PC-3 (cell line): ENCODE measurements around the gene PSMB5. TPM values are rescaled to one million over a fixed set of nuclear protein-coding genes. Genes with fewer than 3 reads are reported as not detected.

Source experiments
- ATAC-seq: fragments of 200-7000 bp; cut with Tn5 transposase; 2 replicates; pipeline ENCODE4 v1.9.1; 2020; ENCODE audit warnings: mild to moderate bottlenecking, moderate library complexity
- BruUV-seq: library from RNA; stranded (reverse); fragments of 400-500 nt; replicated peaks from 2 replicates; lab custom pipeline; 2021; lab: Mats Ljungman, UMichigan
- CTCF ChIA-PET: fragments of 300-600 bp; sonication (Branson Sonifier 250); formaldehyde crosslinking; loops from one replicate; lab custom pipeline; 2022; ENCODE audit warnings: antibody characterized with exemption; lab: Charles Lee
- POLR2A ChIA-PET: fragments of 300-600 bp; sonication (Branson Sonifier 250); formaldehyde crosslinking; loops from one replicate; lab custom pipeline; 2022; ENCODE audit warnings: antibody characterized with exemption; ENCODE audit not compliant: unreplicated experiment; lab: Charles Lee
- DNase-seq: peaks from one replicate; pipeline ENCODE4 v3.0.0-alpha.2; 2015
- H2AFZ ChIP-seq: fragments of 300-600 bp; sonication (generic); 2 replicates; pipeline ENCODE4 v1.6.0; 2016; ENCODE audit warnings: antibody characterized with exemption, low read length
- H3F3A ChIP-seq: fragments of 300-600 bp; sonication (generic); one replicate; pipeline ENCODE4 v1.6.0; 2017; ENCODE audit warnings: antibody characterized with exemption, low read length, control low read depth, mild to moderate bottlenecking; ENCODE audit not compliant: unreplicated experiment
- H3K27ac ChIP-seq: fragments of 300-600 bp; sonication (generic); 2 replicates; pipeline ENCODE4 v1.5.1; 2016; ENCODE audit warnings: mild to moderate bottlenecking, low read length
- H3K27me3 ChIP-seq: fragments of 300-600 bp; sonication (generic); 2 replicates; pipeline ENCODE4 v1.6.1; 2016; ENCODE audit warnings: low read length, mixed read lengths
- H3K36me3 ChIP-seq: fragments of 300-600 bp; sonication (generic); 2 replicates; pipeline ENCODE4 v1.6.1; 2016; ENCODE audit warnings: low read depth, mixed run types, low read length, mixed read lengths
- H3K4me1 ChIP-seq: fragments of 300-600 bp; sonication (generic); 2 replicates; pipeline ENCODE4 v1.5.1; 2016; ENCODE audit warnings: low read length; ENCODE audit not compliant: insufficient read depth
- H3K4me2 ChIP-seq: fragments of 300-600 bp; sonication (generic); 2 replicates; pipeline ENCODE4 v1.6.0; 2016; ENCODE audit warnings: low read length
- H3K4me3 ChIP-seq: fragments of 300-600 bp; sonication (generic); 2 replicates; pipeline ENCODE4 v1.5.1; 2016; ENCODE audit warnings: mild to moderate bottlenecking, low read length, mixed read lengths
- H3K79me2 ChIP-seq: fragments of 300-600 bp; sonication (generic); 2 replicates; pipeline ENCODE4 v1.6.1; 2017; ENCODE audit warnings: low read length, mixed read lengths
- H3K9ac ChIP-seq: fragments of 300-600 bp; sonication (generic); 2 replicates; pipeline ENCODE4 v1.6.0; 2016; ENCODE audit warnings: mild to moderate bottlenecking, low read length
- H3K9me2 ChIP-seq: fragments of 300-600 bp; sonication (generic); replicated peaks from 2 replicates; pipeline ENCODE4 v1.6.1; 2016; ENCODE audit warnings: mixed run types, low read length, mixed read lengths
- H3K9me3 ChIP-seq: fragments of 300-600 bp; sonication (generic); 2 replicates; pipeline ENCODE4 v1.6.1; 2016; ENCODE audit warnings: low read length, mixed read lengths
- H4K20me1 ChIP-seq: fragments of 300-600 bp; sonication (generic); 2 replicates; pipeline ENCODE4 v1.6.1; 2016; ENCODE audit warnings: low read length, mixed read lengths
- CTCF ChIP-seq: fragments of 300-600 bp; sonication (generic); conservative IDR thresholded peaks from 2 replicates; pipeline ENCODE4 v1.5.1; 2017; ENCODE audit warnings: antibody characterized with exemption, low read depth, mild to moderate bottlenecking, low read length
- EZH2 ChIP-seq: fragments of 300-600 bp; sonication (generic); IDR thresholded peaks from one replicate; pipeline ENCODE4 v1.6.1; 2017; ENCODE audit warnings: antibody characterized with exemption, mild to moderate bottlenecking, low read length; ENCODE audit not compliant: unreplicated experiment
- EZH2phosphoT487 ChIP-seq: fragments of 300-600 bp; sonication (generic); IDR thresholded peaks from 2 replicates; pipeline ENCODE4 v1.6.1; 2018; ENCODE audit warnings: mild to moderate bottlenecking, antibody characterized with exemption, low read length, borderline replicate concordance
- intact Hi-C: fragments of 100-400 bp; cut with micrococcal nuclease; formaldehyde crosslinking; loops from 2 replicates; pipeline ENCODE4 v1.9.0; 2023
- total RNA-seq: library from RNA; depleted of rRNA; stranded (reverse); fragments of >200 nt; gene quantifications from 2 replicates; pipeline ENCODE4 v1.2.3, GENCODE V29; 2014

The PSMB5 gene
- total RNA-seq, 1 experiment from 2014 or later, result 424 TPM

- no peak for DNase-seq
- no peaks in the 10 kb centered on the region for H3K79me2 ChIP-seq
- no peaks in the 10 kb centered on the region for H3K36me3 ChIP-seq
- no peak overlapping the region for H2AFZ ChIP-seq
- no TSS peak for BruUV-seq
- H3K4me2 ChIP-seq, result no peak overlapping the region
- ATAC-seq, result no peak
- H3K27me3 ChIP-seq, result no peaks in the 10 kb centered on the region
- no peak for TF ChIP-seq CTCF
- no peak for TF ChIP-seq EZH2phosphoT487
- TF ChIP-seq EZH2, result no peak
- no peak overlapping the region for H3K9ac ChIP-seq
- peaks cover 8% of the 10 kb centered on the region for H3K4me1 ChIP-seq
- CTCF ChIA-PET, result no interaction called here
- intact Hi-C loops, result no loop called here
- no peaks in the 10 kb centered on the region for H3K9me2 ChIP-seq
- H3F3A ChIP-seq, result no peaks in the 10 kb centered on the region
- no peaks in the 10 kb centered on the region for H3K9me3 ChIP-seq
- H3K4me3 ChIP-seq, result no peak overlapping the region
- POLR2A ChIA-PET, result no interaction called here
- H4K20me1 ChIP-seq, result no peaks in the 10 kb centered on the region
- H3K27ac ChIP-seq, result no peak overlapping the region
These were observed 13.3 kb upstream of the PSMB5 start for GRCh38 chr14:23047751-23048693.

- no peaks in the 10 kb centered on the region for H3K9me3 ChIP-seq
- ChIA-PET POLR2A (interaction anchor here (0.7 kb wide), 1 partner anchor 48 kb away, joined by 3 read pairs; the partner anchor contains the start of gene ACIN1), CTCF (no interaction called here)
- no peak overlapping the region for H3K4me3 ChIP-seq
- peaks cover 11% of the 10 kb centered on the region for H3K4me1 ChIP-seq
- H2AFZ ChIP-seq, result no peak overlapping the region
- no TSS peak for BruUV-seq
- TF ChIP-seq EZH2 (no peak), CTCF (no peak), EZH2phosphoT487 (no peak)
- H3K27ac ChIP-seq, result no peak overlapping the region
- H3F3A ChIP-seq, result no peaks in the 10 kb centered on the region
- DNase-seq (peak; percentile 27), ATAC-seq (peak; percentile 68)
- H3K9me2 ChIP-seq, result no peaks in the 10 kb centered on the region
- H4K20me1 ChIP-seq, result no peaks in the 10 kb centered on the region
- intact Hi-C loops, result no loop called here
- no peak overlapping the region for H3K9ac ChIP-seq
- no peaks in the 10 kb centered on the region for H3K79me2 ChIP-seq
- H3K36me3 ChIP-seq, result no peaks in the 10 kb centered on the region
- no peak overlapping the region for H3K4me2 ChIP-seq
- no peaks in the 10 kb centered on the region for H3K27me3 ChIP-seq
These were observed 12.4 kb upstream of the PSMB5 start for GRCh38 chr14:23047034-23047634.
